Cardiac fibroblast (primary cell): ENCODE data around the gene MEGF10.

Experiments
- DNase-seq, 2 donors: peaks; one replicate each; pipeline versions ENCODE4 v3.0.0 to v3.0.0-alpha.2; 2010; ENCODE audit warnings: low read depth in 2 of 2
- H3K4me3 ChIP-seq, 2 donors: replicated peaks in 1 of 2; 1 replicate in 1 of 2; 2 replicates in 1 of 2; pipeline ENCODE4 v1.5.1; 2011; ENCODE audit warnings: low read depth in 2 of 2, low read length in 2 of 2, mild to moderate bottlenecking in 2 of 2, moderate library complexity in 1 of 2
- TF ChIP-seq, protein P1 (sequence below): IDR thresholded peaks from one replicate; pipeline ENCODE4 v1.5.1; 2011; ENCODE audit warnings: low read depth, mild to moderate bottlenecking, low read length, inconsistent platforms

MEGF10 gene

GRCh38 chr5:127275641-127276193 lies 14.9 kb upstream of the MEGF10 start:
- TF ChIP-seq, protein P1, sequence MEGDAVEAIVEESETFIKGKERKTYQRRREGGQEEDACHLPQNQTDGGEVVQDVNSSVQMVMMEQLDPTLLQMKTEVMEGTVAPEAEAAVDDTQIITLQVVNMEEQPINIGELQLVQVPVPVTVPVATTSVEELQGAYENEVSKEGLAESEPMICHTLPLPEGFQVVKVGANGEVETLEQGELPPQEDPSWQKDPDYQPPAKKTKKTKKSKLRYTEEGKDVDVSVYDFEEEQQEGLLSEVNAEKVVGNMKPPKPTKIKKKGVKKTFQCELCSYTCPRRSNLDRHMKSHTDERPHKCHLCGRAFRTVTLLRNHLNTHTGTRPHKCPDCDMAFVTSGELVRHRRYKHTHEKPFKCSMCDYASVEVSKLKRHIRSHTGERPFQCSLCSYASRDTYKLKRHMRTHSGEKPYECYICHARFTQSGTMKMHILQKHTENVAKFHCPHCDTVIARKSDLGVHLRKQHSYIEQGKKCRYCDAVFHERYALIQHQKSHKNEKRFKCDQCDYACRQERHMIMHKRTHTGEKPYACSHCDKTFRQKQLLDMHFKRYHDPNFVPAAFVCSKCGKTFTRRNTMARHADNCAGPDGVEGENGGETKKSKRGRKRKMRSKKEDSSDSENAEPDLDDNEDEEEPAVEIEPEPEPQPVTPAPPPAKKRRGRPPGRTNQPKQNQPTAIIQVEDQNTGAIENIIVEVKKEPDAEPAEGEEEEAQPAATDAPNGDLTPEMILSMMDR = no peak
- no peak for DNase-seq
- no peak overlapping the region for H3K4me3 ChIP-seq

- TF ChIP-seq, protein P1 = no peak
- no peak overlapping the region for H3K4me3 ChIP-seq
- no peak for DNase-seq
Measured at GRCh38 chr5:127280491-127281220, 9.9 kb upstream of the MEGF10 start.

- TF ChIP-seq, protein P1 = no peak
- H3K4me3 ChIP-seq = no peak overlapping the region
- DNase-seq = no peak
Measured at GRCh38 chr5:127281609-127282008, 9.0 kb upstream of the MEGF10 start.

DNA sequence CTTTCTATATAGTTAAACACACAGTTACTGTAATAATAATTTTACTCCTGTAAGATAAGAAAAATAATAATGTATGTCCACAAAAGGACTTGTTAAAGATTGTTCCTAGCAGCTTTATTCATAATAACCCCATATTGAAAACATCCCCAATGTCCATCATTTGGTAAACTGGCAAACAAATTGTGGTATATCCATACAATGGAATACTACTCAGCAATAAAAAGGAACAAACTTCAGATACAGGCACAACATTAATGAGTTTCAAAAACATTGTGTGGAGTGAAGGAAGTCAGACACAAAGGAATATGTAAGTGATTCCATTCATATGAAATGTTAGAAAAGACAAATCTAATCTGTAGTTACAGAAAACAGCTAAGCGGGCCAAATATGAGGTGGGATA lies 1.9 kb upstream of the MEGF10 start:
- DNase-seq = no peak
- TF ChIP-seq, protein P1 = no peak
- H3K4me3 ChIP-seq = no peak overlapping the region

DNA sequence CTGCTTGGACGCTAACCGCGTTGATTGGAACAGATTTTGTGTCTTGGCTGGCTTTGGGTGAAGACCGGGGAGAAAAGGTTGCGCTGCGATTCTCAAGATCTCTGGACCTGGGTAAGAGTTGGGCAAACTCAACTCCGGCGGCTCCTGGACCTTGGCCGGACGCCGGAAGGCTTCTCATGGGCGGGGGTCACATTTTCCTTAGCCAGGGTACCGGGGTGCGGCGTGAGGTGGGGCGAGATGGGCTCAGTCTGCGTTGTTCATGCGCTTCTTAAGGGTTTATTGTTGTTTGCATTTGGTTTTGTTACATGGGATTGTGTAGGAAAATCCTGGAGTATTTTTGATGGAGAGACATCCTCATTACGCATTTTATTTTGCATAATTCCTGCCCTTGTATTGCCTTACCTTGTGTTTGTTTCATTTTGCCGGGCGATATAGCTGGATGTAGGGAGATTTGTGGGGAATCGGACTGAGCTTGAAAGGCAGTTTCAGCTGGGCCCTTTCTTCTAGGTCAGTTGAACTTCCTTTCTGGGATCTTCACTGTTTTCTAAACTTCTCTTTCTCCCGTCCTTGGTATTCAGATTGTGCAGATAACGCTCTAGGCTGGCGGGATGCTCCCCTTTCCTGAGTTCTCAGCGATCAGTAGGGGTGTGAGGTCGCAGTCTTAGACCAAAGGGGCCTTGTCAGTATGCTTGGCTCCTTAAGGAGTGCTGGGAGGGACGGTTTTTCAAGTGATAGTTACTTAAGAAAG lies 524 bp downstream of the MEGF10 start:
- peak overlapping the region; percentile 43 to 44 for H3K4me3 ChIP-seq
- peak in 1 of 2 donors; percentile 10 for DNase-seq
- TF ChIP-seq, protein P1 = no peak

- DNase-seq = no peak
- no peak overlapping the region for H3K4me3 ChIP-seq
- TF ChIP-seq, protein P1 = no peak
Measured at GRCh38 chr5:127292030-127292735, 1.6 kb downstream of the MEGF10 start.
